NCI-H1105 treated with DMSO at 0.1 percent for 48 hours (cell line): ENCODE measurements around the gene LYRM7.
"Not testable (repeated sequence)": the region's sequence is repeated elsewhere in the genome, so short reads cannot be mapped to it uniquely, and the experiment has no call there.

Source experiments
- DNase-seq: peaks from one replicate; lab custom pipeline; 2025; lab: John Stamatoyannopoulos, UW

Gene LYRM7

DNA sequence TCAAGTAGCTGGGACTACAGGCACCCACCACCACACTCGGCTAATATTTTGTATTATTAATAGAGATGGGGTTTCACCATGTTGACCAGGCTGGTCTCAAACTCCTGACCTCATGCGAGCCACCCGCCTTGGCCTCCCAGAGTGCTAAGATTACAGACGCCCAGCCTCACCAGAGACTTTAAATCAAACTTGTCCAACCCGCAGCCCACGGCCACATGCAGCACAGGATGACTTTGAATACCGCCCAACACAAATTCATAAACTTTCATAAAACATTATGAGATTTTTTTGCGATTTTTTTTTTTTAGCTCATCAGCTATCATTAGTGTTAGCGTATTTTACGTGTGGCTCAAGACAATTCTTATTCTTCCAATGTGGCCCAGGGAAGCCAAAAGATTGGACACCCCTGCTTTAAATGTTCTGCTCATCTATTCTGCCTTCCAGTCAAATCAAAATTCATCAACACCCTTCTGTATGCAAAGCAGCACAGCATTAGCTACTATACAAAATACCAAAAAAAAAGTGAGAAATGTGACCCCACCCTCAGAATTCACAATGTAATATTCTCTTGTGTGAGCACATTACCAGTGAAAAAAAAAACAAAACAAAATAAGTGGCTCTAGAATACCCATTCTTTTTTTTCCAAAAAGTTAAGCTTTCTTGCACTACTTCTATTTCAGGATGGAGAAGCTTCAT is 50.4 kb downstream of the LYRM7 start:
- DNase-seq = no peak

DNA sequence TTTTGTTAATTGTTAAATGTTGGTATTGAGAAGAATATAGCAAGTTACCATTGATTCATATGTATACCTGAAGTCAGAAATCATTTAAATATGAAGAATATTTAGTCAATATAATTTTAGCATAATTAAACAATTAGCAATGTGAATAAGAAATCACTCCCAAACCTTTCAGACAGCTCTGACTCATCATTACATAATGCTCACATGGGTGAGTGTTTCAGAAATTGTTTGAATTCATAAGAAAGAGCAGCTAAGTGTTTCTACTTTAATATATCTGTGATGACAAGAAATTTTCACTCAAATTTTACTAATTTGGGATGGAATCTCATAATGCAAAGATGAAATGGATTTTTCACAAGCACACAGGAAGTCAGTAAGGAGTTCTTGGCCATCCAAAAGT is 51.1 kb downstream of the LYRM7 start:
- DNase-seq = no peak

DNA sequence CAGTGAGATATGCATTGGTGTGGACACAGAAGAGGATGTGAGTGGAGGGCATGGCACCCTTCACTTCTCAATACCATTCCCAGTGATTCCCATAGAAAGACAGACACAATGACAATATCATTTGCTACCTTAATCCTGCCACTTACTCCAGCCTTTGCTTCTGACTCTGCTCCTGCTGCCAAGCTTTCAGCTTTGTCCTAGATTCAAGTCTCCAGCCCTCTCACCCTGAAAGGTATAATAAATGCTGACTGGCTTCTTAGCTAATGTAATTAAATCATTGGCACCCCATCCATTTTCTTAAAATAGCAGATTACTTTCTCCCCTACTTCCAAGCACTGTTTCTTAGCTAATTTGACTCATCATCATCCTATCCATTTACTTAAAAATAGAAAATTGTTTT is 52.0 kb downstream of the LYRM7 start:
- no peak for DNase-seq

DNA sequence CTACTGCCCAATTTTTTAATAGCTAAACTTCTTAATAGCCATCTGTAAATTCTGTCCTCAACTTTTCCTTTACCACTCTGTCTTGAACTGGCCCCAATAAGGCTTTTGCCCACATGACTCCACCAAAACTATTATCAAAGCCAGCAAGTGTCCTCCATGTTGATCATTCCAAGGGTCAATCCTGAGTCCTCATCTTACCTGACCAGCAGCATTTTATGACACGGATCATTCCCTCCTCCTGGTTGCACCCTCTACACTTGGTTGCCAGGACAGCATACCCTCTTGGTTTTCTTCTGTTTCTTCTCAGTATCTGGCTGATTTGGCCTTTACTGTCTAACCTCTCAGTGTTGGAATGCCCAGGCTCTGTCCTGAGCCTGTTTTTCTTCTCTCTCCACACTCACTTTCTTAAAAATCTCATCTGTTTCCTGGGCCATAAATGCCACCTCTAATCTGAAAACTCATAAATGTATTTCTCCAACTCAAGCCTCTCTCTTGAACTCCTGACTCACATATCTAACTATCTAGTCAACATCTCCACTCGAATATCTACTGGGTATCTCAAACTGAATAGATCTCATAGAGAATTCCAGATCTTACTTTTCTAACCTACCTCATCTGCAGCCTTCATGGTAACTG is 53.1 kb downstream of the LYRM7 start:
- no peak for DNase-seq

DNA sequence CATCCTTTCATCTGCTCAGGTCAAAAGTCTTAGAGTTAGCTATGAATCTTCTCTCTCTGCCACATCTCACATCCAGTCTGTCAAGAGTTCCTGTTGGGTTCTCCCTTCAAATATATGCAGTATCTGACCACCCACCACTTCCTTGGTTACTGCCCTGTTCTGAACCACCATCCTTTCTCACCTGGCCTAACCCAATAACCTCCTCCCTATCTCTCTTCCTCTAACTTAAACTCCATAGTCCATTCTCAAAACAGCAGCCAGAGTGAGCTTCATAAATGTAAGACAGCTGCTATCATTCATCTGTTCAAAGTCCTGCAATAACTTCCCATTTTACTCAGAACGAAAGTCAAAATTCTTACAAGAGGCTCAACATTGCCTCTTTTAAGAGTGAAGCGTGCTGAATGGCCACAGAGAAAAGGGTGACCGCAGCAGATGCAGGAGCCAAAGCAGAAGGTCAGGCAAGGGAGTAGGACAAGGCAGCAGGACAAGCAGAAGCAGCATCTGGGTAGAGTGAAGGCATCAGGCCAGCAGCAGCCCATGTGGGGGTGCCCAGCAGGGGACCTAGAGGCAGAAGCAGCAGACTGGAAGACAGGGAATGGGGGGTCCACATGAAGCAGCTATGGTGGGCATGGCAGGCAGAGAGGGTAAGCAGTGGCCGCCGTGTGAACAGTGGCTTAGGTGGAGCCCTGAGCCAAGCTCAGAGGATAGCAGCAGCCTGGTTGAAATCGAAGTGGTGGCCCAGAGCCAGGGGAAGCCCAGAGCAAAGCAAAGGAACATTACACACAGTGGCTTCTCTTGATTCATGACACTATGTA is 53.9 kb downstream of the LYRM7 start:
- DNase-seq = no peak

DNA sequence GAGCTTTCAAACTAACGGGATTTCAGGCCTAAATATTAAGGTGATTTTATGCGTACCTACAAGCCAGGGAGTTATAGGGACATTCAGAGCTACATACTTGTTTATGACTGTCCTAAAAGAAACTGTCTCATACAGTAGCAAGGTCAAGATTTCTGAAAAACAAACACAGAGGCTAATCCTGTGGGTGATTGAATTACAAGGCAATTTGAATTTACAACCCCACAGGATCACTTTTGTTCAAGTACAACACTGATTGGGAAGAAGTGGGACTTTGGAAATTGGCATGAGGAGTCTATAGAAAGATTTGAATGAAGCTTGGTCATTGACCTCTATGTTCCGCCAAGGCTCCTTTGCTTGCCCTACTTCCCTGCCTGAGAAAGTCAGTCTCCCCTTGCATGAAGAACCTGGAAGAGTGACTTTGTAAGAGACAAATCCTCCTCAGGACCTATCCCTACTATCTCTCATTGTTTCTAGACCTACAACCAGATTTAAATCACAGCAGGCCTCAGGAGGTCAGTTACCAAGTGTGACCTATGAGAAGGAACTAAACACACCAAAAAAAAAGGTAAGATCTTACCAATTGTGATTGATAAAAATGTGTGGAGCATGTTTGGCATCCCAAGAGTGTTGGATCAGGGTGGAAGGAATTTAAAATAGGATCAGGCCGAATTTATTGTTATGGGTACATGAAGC is 54.7 kb downstream of the LYRM7 start:
- no peak for DNase-seq

DNA sequence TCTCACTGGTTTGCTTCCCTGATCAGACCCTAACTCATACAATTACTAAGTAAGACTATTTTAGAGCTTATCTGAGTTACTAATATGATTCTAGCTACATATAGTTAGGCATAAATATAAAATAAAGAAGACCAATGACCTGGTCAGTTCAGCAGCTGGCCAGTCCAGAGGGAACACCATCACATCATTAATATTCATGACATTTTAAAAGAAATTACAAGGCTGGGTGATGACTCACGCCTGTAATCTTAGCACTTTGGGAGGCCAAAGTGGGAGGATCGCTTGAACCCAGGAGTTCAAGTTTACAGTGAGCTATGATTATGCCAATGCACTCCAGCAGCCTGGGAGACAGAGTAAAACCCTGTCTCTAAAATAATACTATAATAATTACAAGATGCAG is 56.2 kb downstream of the LYRM7 start:
- DNase-seq = no peak

DNA sequence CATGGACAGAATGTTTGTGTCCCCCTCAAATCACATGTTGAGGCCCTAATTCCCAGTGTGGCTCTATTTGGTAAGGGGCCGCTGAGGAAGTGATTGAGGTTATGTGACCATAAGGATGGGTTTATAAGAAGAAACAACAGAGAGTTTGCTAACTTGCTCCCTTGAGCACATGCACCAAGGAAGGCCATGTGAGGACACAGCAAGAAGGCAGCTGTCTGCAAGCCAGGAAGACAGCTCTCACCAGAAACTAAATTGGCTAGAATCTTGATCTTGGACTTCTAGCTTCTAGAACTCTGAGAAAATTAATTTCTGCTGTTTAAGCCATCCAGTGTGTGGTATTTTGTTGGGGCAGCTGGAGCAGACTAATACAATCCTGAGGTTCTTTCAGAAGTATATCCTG is 57.9 kb downstream of the LYRM7 start:
- no peak for DNase-seq

DNA sequence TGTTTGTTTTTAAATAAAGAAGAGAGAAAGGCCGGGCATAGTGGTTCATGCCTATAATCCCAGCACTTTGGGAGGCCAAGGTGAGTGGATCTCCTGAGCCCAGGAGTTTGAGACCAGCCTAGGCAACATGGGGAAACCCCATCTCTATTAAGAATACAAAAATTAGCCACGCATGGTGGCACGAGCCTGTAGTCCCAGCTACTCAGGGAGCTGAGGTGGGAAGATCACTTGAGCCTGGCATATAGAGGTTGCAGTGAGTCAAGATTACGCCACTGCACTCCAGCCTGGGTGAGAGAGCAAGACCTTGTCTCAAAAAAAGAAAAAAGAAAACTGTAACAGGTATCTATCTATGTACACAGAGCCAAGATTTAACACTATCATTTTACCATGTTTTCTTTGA is 58.9 kb downstream of the LYRM7 start:
- no peak for DNase-seq

DNA sequence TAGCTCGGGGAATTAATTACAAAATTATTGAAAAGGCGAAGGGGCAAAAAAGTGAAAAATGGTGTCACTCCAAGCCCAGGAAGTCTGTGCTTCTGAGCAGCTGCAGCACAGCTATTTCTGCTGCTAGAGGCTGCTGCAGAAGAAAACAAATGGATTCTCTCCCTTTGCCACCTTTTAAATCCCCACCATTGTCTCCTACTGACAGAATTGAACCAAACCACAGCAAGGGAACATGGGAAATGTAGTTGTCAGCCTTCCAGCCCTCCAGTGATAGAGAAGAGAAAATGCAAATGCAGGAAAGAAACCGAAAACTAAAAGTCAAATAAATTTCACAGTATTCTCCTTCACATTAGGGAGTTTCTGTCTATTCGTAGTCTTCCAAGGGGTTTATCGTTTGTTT is 59.7 kb downstream of the LYRM7 start:
- no peak for DNase-seq

DNA sequence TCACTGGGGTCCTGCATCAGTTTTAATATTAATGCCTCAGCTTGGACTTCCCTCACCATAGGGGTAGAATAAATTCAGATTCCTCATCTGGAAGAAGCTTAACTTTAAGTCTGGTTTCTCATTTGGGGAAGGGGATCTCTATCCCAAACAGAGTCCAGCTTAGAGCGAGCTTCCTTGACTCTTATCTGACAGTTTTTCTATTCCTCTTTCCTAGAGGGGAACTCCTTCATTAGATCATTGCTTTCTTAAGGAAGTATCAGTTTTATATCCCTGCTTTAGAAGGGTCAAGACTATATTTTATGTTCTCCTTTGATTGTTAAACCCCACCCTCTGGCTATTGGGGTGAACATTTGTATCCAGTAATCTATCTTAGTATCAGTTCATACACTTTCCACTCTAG is 68.9 kb downstream of the LYRM7 start:
- DNase-seq = no peak

DNA sequence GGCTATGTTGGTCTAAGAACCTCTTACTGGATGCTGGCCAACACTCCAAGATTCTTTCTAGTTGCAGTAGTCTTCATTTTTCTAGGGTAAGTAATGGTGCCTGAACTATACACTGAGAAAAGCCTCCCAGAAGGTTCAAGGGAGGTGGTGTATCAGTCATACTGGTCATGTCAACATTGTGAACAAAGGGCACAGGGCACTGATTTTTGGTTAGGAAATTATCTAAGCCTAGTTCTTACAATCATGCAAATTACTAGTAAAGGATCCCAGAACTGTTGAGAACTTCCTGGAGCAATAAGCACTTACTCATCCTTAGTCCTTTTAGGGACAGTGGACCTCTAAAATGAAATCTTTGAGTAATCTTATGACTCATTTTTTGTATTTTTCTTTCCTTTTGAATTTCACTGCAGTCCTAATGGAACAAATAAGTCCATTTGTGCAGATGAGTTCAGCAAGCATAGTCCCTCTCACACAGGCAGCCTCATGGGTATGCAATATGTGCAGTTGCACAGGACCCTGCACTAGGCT is 72.0 kb downstream of the LYRM7 start:
- DNase-seq = no peak

DNA sequence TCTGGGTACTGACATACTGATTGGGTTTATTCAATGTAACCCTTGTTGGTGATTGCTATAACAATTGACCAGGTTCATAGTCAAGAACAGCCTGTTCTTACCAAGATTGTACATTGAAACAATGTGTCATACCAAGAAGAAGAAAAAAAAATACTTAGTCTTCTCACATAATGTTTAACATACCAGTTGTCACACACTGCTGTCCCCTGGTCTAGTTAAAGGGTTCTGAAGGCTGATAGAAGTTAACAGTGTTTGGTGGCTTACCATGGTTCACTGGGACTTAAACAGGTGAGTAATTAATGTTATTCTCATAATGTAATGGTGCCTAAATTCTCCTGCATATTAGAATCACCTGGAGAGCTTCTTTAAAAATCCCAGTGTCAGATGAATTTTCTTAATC is 74.6 kb downstream of the LYRM7 start:
- no peak for DNase-seq

DNA sequence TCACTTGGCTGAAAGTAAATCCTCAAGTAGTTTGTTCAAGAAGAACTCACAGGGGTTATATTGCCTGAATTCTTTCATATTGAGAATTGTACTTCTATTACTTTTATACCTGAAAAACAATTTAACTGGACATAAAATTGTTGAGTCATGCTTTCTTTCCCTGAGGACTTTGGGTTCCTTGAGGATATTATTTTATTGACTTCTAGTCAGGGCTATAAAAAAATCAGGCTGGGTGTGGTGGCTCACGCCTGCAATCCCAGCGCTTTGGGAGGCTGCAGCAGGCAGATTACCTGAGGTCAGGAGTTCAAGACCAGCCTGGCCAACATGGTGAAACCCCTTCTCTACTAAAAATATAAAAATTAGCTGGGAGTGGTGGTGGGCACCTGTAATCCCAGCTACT is 75.2 kb downstream of the LYRM7 start:
- no peak for DNase-seq

DNA sequence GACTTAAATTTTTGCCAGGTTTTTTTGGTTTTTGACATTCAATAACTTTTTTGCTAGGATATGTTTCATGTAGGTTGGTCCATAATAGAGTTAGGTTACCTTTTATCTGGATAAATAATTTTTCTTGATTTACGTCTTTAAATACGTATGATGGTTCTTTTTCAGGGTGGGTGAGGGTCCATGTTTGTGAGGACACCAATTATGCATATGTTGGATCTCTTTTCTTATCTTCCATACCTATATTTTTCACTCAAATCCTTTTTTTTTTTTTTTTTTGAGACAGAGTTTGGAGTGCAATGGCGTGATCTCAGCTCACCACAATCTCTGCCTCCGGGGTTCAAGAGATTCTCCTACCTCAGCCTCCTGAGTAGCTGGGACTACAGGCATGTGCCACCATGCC is 75.8 kb downstream of the LYRM7 start:
- DNase-seq = no peak

DNA sequence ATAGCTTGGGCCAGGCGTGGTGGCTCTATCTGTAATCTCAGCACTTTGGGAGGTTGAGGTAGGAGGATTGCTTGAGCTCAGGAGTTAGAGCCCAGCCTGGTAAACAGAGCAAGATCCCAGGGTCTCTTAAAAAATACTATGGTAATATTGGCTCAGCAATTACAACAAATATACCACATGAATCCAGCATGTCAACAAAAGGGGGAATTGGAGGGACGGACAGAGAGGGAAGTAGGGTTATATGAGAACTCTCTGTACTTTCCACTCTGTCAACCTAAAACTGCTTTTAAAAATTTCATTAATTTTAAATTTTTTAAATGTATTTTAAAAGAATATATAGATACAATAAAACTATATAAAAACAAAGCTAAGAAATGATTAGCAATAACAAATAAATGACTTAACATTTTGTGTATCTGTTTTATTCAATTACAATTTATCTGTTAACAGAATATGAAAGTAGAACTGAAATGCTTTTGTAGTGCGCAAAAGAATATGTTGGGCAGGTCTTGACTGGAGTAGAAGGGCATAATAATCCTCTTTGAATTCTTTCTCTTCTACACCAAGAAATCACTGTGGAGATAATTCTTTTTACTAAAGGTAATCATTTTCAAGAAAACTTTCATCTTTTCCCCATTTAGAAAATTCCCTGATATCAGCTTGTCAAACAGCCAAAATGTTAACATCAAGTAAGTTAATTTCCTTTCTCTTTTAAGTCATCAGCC is 80.2 kb downstream of the LYRM7 start:
- no peak for DNase-seq

DNA sequence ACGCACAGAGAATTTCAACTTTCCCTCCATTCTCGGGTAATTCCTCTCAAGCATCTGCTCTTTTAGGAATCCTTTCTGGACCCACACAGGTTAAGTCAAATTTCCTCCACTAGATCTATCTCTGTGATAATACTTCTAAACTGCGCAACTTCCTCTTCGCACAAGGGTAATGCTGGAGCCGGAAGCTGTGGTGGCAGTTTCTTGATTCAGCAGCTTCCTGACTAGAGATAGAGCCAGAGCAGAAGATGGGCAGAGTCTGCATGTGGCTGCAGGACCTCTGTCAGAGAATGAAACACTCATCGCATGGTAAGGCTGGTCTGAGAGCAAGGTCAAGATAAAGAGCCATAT is 82.1 kb downstream of the LYRM7 start:
- DNase-seq = no peak

DNA sequence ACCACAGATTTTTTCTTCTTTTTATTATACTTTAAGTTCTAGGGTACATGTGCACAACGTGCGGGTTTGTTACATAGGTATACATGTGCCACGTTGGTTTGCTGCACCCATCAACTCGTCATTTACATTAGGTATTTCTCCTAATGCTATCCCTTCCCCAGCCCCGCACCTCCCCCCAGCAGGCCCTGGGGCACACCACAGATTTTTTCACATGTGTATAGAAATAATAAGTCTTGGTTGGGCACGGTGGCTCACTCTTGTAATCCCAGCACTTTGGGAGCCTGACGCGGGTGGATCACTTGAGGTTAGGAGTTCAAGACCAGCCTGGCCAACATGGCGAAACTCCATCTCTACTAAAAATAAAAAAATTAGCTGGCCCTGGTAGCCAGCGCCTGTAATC is 83.3 kb downstream of the LYRM7 start:
- not testable (repeated sequence) for DNase-seq

DNA sequence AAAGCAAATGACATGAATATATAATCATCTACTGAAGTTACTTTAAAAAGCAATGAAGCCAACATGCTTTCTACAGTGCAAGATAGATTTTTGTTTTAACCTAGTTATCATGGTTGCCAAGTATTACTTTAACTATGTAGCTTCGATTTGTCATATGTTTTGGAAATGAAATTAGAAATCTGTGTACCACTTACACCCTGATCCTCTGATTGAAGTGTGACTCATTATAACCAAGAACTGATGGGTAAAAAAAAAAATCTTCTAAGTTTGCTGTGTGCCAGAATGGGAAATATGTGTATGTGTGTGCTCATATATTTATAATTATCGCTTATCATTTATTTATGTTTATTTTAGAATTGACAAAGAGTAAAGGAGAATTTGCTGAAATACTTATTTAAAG is 84.0 kb downstream of the LYRM7 start:
- DNase-seq = no peak
